ENCODE results near the gene ENOX1. TPM values are rescaled to one million over a fixed set of nuclear protein-coding genes. Genes with fewer than 3 reads are reported as not detected.

The ENOX1 gene
- total RNA-seq, 4 donors from 2014 or later = 0.25 to 0.52 (median 0.33) TPM

DNA sequence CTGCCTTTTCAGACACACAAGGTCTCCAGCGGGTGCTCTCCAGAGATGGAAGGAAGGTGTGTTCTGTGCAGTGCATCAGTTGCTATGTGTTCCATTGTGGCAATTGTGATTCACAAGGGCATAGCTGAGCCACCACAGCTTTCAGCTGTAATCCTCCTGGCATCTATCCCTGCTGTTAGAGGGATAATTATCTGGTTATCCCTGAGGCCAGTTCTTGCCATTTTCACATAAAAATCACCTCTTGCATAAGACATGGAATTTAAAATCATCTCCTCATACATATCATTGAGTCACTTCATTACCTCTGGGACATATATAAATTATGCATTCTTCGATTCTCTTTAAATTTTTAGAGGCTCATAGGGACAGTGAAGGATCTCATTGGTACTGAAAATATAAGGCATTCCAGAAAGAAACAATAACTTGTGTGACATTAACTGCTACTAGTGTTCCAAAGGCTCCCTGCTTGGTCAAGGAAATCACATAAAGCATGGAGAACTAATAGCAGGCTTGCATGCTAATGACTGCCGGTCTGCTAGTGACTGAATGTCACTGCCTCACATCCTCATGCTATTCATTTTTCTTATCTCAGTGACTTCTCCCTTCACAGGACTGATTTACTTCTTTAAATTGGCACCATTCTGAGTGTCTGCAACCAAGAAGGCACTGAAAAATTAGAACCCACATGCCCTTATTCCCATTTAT, 214.0 kb downstream of the ENOX1 start:
- Histone ChIP-seq H3K9me3 (no peaks in the 10 kb centered on the region), H3K4me3 (no peak overlapping the region), H3K27me3 (no peaks in the 10 kb centered on the region), H3K4me1 (peaks cover 4% of the 10 kb centered on the region), H3K27ac (no peak overlapping the region), H3K36me3 (no peaks in the 10 kb centered on the region)
- DNase-seq (ENCODE audit: low spot score in 2 of 2) = no peak
- TF ChIP-seq EP300 (IDR thresholded peaks at IDR 0.05) = no peak
- TF ChIP-seq, protein P1, sequence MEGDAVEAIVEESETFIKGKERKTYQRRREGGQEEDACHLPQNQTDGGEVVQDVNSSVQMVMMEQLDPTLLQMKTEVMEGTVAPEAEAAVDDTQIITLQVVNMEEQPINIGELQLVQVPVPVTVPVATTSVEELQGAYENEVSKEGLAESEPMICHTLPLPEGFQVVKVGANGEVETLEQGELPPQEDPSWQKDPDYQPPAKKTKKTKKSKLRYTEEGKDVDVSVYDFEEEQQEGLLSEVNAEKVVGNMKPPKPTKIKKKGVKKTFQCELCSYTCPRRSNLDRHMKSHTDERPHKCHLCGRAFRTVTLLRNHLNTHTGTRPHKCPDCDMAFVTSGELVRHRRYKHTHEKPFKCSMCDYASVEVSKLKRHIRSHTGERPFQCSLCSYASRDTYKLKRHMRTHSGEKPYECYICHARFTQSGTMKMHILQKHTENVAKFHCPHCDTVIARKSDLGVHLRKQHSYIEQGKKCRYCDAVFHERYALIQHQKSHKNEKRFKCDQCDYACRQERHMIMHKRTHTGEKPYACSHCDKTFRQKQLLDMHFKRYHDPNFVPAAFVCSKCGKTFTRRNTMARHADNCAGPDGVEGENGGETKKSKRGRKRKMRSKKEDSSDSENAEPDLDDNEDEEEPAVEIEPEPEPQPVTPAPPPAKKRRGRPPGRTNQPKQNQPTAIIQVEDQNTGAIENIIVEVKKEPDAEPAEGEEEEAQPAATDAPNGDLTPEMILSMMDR (IDR thresholded peaks at IDR 0.05) = no peak
- TF ChIP-seq POLR2A (IDR thresholded peaks at IDR 0.05) = no peak
- TF ChIP-seq POLR2AphosphoS5 (IDR thresholded peaks at IDR 0.05) = no peak
- 57% methylated on average over 3 of the region's 3 CpGs for WGBS

DNA sequence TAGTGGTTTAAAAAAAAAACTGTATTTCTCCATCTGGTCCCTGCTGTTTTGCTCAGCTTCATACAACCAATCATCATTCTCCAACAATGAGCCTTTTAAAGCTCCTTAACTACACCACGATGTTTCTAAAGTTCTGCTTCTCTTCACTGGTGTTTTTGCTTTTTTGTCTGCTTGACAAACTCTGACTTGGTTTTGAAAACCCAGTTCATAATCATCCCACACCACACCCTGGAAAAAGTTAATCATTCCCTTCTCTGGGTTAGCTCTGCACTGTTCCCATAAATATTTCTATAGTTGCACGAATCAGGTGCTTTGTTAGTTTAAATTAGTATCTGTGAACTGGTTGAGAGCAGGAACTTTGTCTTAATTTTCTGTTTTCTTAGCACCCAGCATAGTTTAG, 217.1 kb downstream of the ENOX1 start:
- no peak for TF ChIP-seq POLR2AphosphoS5 (IDR thresholded peaks at IDR 0.05)
- TF ChIP-seq POLR2A (IDR thresholded peaks at IDR 0.05) = no peak
- TF ChIP-seq, protein P1 (IDR thresholded peaks at IDR 0.05) = no peak
- TF ChIP-seq EP300 (IDR thresholded peaks at IDR 0.05) = no peak
- Histone ChIP-seq H3K27ac (no peak overlapping the region), H3K4me3 (no peak overlapping the region), H3K27me3 (no peaks in the 10 kb centered on the region), H3K9me3 (no peaks in the 10 kb centered on the region), H3K4me1 (peaks cover 8% of the 10 kb centered on the region), H3K36me3 (no peaks in the 10 kb centered on the region)
- WGBS = 65% methylated on average over 2 of the region's 2 CpGs
- no peak for DNase-seq (ENCODE audit: low spot score in 2 of 2)

DNA sequence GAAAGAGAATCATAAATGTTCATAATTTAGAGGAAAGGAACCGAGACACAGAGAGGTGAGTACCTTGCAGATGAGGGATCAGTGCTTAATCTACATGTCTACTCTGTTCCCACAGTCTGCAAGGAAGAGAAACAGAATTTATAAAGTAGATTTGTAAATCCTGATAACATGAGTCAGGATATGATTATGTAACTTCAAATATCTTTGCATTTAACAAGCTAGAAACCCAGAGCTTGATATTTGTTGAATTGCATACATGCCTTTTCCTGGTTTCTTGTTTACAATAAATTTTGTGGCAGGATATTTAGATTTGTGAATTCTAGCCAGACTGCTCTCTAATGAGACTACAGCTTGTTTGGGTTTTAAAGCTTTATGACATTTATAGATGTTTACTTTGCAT, 219.2 kb downstream of the ENOX1 start:
- H3K36me3 ChIP-seq = no peaks in the 10 kb centered on the region
- no peaks in the 10 kb centered on the region for H3K27me3 ChIP-seq
- WGBS = 51% methylated on average over 1 of the region's 1 CpG
- H3K4me1 ChIP-seq = peaks cover 4% of the 10 kb centered on the region
- no peak overlapping the region for H3K4me3 ChIP-seq
- H3K27ac ChIP-seq = no peak overlapping the region
- no peak for DNase-seq (ENCODE audit: low spot score in 2 of 2)
- H3K9me3 ChIP-seq = no peaks in the 10 kb centered on the region
- TF ChIP-seq EP300 (IDR thresholded peaks at IDR 0.05) (no peak), POLR2A (IDR thresholded peaks at IDR 0.05) (no peak), POLR2AphosphoS5 (IDR thresholded peaks at IDR 0.05) (no peak)
- TF ChIP-seq, protein P1 (IDR thresholded peaks at IDR 0.05) = no peak

DNA sequence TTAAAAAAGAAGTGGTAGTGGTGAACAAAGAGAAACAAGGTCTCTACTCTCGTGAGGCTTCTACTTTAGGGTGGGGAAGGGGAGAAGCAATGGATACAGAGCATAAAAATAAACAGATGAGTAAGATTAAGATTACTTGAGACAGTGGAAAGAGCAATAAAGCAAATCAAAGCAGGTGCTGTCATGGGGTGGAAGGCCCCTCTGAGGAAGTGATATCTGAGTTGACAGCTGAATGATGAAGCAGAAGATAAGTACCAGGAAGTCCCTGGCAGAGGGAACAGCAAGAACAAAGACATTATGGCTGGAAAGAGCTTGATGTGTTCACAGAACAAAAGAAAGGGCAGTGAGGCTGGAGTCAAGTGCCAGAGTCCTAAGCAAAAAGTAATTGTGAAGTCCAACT, 221.8 kb downstream of the ENOX1 start:
- Histone ChIP-seq H3K27me3 (no peaks in the 10 kb centered on the region), H3K36me3 (no peaks in the 10 kb centered on the region), H3K4me3 (no peak overlapping the region), H3K27ac (no peak overlapping the region), H3K9me3 (no peaks in the 10 kb centered on the region), H3K4me1 (peaks cover 4% of the 10 kb centered on the region)
- DNase-seq (ENCODE audit: low spot score in 2 of 2) = no peak
- 81% methylated on average over 1 of the region's 1 CpG for WGBS
- TF ChIP-seq POLR2A (IDR thresholded peaks at IDR 0.05) = no peak
- TF ChIP-seq POLR2AphosphoS5 (IDR thresholded peaks at IDR 0.05) = no peak
- TF ChIP-seq EP300 (IDR thresholded peaks at IDR 0.05) = no peak
- TF ChIP-seq, protein P1 (IDR thresholded peaks at IDR 0.05) = no peak

DNA sequence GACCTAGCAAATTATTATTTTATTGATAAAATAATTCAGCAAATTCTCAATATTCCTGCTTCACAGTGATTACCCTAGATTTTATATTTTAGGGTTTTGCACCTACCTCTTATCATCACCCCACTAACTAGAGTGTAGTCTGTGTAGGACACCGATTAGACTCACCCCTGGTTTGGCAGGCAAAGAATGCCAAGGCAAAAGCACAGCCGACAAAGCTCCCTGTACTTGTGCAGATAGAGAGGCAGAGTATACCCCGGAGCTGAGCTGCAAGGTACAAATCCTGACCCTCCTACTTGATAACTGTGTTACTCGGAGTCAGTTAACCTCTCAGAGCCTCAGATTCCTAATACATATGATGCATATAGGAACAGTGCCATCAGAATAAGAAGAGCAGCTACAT, 225.7 kb downstream of the ENOX1 start:
- WGBS = 92% methylated on average over 4 of the region's 4 CpGs
- Histone ChIP-seq H3K9me3 (no peaks in the 10 kb centered on the region), H3K4me1 (no peaks in the 10 kb centered on the region), H3K36me3 (no peaks in the 10 kb centered on the region), H3K4me3 (no peak overlapping the region), H3K27me3 (no peaks in the 10 kb centered on the region), H3K27ac (no peak overlapping the region)
- no peak for DNase-seq (ENCODE audit: low spot score in 2 of 2)
- TF ChIP-seq EP300 (IDR thresholded peaks at IDR 0.05) (no peak), POLR2A (IDR thresholded peaks at IDR 0.05) (no peak), POLR2AphosphoS5 (IDR thresholded peaks at IDR 0.05) (no peak)
- TF ChIP-seq, protein P1 (IDR thresholded peaks at IDR 0.05) = no peak
